CD4-positive, alpha-beta T cell treated with Interleukin-1 beta for 1 hour (primary cell): ENCODE results near the gene COL9A2.
A peak's percentile ranks its signal among the peaks of the same experiment; 100 is the strongest.

ENCODE experiments used
- DNase-seq, 2 donors: peaks; one replicate each; pipeline ENCODE4 v3.0.0-alpha.2; 2020 to 2022

Gene COL9A2

DNA sequence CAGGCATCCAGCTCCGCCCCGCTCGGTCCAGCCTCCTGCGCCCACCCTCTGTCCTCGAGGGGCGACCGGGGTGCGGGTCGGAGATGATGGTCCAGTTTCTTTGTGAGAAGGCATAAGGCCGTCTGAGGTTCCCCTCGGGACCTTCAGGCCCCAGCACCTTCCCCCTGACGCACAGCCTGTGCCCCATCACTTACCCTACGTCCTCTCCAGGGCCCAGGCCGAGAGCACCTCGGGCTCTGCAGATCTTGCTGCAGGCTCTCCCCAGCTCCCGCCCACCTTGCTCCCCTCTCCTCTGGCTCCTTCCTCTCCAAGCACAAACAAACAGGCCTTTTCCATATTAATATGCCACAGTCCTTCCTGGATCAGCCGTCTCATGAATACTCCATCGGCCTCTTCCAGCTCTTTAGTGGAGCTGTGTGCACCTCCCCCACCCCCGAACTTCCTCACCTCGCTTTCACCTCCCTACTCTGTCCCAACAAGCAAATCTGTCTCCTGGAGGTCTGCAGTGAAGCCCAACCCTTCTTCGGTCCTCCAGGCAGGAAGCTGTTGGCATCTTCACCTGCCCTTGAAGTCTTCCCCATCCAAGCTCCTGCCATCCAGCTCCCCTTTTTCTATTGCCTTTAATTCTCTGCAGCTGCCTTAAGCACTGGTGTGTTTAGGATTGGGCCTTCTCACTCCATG lies 448 bp upstream of the COL9A2 start:
- DNase-seq: no peak

DNA sequence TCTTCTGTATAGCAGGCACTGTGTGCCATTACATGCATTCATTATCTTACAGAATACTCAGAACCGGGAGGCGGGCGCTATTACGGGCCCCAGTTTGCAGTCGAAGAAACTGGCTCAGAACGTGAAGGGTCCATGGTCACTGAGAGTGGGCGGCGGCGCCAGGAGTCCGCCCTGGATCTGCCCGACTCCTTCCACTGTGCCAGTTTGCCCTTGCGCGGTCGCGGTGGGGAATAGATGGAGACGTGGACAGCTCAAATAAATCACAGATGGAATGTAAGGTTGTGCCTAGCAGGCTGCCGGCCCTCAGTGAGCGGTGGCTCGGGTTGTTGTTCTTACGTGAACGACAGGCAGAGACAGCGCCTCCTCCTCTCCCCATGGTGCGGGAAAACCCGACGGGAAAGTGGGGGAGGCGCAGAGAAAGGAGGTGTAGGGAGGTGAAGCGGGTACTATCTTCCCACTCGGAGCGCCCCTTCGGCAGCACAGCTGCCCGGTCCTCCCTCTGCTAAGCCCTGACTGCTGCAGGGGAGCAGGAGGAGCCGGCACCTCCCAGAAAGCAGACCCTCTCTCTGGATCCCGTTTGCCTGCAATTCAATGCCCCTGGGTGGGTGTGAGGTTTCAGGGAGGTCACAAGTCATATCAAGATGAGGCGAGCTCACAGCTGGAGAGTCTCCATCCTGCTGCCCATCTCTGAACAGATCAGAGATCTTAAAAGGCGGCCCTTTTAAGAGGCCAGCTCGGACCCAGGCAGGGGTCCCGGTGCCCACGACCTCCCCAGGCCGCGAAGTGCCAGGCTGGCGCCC lies 1.1 kb downstream of the COL9A2 start:
- DNase-seq: peak in 1 of 2 donors; percentile 27

DNA sequence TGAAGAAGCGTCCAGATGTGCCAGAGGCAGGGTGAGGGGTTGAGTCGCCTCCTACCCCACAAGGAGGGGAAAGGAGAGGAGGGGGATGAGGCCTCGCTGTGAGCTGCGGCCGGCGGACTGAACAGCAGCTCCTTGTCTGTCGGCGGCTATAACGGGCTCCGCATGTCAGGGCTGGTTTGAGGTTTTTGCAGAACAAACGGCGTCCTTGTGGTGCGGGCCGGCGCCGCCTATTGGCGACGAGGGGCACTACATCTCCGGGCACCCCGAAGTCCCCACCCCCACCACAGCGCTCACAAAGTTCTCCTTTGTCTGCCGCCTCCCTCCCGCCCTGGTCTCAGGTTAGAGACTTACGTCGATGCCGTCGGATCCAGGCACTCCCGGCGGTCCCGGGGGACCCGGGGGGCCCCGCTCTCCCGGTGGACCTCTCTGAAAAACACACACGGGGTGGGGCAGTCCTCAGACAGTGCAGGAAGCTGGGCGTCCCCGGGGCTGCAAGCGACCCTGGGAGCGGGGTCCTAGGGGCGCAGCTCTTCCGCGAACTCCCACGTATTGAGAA lies 1.8 kb downstream of the COL9A2 start:
- peak; percentile 88 to 90 for DNase-seq

DNA sequence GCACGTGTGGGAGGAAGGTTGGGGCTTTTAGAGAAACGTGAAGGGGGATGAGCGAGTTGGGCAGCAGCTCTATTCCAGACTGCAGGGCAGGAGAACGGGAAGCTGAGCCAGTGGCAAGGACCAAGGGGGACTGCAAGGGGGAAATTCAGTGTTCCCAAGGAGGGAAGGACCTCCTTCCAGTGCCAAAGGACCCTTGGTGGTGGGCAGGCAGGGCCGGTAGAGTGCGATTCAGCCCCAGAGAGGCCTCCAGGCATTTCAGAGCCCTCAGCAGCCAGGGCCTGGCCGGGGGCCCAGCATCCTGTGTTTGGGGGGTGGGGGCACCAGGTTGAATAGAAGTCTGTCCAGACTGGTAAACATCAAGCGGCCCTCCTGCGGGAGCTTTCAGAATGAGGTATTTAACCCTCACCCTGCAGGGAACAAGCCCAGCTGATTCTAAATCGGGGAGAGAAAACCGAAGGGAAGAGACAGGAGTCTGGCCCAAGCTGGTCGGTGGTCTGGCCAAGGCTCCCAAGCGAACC lies 2.3 kb downstream of the COL9A2 start:
- no peak for DNase-seq

DNA sequence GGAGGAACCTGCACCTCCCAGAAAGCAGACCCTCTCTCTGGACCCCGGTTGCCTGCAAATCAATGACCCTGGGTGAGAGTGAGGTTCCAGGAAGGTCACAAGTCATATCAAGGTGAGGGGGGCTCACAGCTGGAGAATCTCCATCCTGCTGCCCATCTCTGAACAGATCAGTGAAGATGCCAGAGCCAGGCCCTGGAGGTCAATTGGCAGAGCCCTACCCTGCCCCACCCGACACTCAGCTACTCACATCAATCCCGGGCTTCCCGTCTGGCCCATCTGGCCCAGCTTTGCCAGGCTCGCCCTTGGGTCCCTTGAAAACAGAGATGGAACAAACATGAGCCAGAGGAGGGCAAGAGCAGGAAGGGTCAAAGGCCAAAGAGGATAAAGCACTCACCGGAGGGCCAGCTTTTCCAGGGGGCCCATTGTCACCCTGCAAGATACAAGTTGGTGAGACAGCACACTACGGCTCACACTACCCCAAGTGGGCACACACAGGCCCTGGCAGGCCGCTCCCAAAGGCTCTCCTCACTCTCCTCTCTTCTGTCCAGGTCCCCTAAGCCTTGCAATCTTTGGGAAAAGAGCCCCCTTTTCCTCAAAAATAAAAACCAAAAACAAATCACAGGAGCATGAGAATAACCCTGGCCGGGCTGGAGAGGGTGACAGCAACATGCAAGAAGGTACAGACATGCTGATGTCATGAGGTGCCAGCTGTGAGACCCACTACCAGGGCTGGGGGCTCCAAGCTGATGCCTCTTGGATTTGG lies 2.9 kb downstream of the COL9A2 start:
- DNase-seq: no peak

DNA sequence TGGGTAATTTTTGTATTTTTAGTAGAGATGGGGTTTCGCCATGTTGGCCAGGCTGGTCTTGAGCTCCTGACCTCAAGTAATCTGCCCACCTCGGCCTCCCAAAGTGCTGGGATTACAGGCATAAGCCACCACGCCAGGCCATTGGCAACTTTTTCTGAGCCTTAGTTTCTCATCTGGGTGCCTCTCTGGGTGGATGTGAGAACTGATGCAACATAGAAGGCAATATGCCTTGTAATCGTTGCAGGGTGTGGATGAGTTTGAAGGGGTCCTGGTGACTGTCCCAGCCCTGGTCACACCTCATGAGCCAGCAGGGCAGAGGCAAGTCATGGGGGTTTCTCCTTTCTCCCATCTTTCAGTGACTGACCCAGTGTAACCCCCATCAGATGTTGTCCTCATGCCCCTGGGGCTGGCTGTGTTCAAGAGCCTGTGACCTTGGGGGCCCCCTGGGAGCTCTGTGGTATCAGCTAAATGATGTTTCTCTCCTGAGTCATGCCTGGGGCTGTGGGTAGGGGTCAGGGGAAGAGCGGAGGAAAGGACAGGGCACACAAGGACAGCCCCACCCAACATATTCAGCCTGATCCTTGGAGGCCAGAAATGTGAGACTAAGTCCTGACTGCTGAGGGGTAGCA lies 3.6 kb downstream of the COL9A2 start:
- DNase-seq: no peak

DNA sequence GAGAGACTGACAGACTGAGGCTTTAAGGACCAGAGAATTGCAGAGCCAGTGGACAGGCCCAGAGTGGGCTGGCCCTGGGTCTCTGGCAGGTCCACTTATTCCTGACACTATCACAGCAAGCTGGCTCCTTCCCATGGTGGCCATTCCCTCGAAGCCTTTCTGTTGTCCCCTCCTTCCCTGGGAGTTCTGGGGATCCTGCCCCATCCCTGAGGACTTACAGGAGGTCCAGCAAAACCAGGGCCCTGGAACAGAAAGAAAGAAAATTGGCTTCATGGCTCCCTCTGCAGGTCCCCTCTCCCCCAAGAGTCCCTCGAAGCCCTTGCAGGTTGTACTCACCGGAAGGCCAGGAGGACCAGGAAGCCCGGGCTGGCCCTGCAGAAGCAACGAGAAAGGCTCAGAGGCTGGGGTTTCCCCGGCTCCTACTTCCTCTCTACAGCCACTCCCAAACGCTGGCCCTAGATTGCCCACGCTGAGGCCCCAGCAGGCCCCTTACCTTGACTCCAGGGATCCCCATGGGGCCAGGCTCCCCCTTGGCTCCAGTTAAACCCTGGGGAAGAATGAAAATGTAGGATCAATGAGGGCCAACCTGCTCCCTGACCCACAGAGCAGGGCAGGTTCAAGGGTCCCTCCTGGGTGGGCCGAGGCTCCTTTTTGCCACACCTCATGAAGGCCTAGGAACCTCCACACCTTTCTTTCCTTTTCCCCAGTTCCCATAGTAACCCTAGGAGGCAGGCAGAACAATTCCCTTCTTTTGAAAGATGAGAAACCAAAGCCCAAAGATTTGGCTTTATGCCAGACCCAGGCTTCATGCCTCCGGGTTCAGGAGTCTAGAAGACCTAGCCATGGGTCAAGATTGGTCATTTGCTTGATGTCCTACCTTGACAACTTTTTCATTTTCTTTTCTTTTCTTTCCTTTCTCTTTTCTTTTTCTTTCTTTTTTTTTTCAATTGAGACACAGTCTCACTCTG lies 4.6 kb downstream of the COL9A2 start:
- DNase-seq: peak; percentile 36 to 70

DNA sequence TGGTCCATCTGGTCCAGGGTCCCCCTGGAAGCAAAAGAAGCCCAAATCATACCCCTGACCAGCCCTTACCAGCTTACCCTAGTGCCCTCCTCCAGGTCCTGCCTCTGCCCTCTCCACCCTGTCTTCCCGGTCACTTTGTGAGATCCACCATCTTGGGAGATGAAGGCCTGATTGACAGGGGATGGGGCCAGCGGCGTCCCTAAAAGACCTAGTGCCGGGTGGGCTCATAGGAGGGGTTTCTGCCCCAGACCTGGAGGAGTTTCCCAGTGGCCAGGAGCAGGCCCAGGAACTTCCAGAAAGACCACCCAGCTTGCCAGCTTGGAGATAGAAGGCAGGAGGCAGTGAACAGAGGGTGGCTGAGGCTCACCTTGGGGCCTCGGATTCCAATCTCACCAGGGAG lies 5.4 kb downstream of the COL9A2 start:
- no peak for DNase-seq

DNA sequence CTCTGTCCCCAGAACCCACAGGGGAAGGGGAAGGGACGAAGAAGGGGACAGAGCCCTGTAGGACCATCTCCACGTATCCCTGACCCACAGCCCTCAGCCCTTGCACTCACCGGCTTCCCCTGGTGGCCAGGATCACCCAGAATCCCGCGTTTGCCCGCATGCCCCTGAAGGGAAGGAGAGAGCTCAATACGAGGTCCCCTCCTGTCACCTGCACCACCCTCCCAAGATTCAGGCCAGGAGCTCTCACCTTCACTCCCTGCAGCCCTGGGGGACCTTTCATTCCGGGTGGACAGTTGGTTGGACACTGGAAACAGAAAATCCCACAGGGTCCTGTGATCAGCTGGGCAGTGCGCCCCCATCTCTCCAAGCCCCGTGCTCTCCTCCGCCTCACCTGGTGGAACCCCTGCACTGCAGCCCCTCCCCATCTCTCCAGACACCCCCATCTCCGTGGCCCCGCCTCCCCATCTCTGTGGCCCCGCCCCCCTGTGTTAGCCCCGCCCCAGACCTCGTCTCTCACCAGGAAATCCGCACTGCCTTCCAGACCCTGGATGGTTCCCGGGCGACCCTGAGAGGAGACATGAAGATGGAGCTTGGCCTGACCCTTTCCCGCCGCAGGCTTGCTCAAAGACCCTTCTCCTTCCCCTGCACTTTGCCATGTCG lies 6.0 kb downstream of the COL9A2 start:
- no peak for DNase-seq

DNA sequence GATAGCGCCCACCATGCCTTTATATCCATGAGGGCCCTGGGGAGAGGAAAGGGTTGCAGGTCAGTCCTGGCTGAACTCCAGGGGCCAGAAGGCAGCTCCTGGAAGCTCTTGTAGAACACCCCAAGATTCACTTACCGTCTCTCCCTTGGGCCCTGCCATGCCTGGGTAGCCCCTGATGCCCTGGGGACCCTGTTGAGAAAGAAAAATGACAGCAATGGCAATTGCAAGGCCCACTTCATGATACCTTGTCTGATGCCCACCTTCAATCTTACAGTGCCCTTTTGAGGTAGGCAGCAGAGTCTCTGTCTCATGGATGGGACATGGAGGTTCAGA lies 7.0 kb downstream of the COL9A2 start:
- DNase-seq: no peak

DNA sequence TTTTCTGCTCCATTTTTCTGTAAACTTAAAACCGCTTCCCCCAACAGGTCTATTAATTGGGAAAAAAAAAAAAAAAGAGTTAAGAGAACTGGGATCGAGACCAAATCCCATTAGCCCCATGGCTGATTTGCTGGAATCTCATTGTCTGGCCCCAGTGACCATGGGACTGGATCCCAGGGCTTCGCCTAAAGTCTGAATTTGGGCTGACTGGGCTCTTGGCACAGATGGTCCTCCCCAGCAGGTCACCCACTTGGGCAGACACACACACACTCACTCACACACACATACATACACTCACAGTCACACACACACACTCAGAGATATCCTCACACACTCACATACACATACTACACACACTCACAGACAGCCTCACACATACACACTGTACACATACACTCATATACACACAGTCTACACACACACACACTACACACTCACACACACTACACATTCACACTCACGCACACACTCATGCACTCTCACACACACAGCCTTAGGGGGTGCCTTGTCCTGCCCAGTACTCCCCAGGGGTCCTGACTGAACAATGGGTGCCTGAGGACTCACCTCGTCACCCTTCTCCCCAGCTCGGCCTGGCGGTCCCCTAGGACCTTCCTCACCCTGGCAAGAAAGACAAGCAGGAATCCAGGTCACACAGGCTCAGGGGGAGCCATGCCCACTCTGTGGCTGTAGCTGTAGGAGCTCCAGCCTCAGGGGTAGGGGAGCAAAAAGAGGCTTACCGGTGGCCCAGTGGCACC lies 7.5 kb downstream of the COL9A2 start:
- DNase-seq: no peak

DNA sequence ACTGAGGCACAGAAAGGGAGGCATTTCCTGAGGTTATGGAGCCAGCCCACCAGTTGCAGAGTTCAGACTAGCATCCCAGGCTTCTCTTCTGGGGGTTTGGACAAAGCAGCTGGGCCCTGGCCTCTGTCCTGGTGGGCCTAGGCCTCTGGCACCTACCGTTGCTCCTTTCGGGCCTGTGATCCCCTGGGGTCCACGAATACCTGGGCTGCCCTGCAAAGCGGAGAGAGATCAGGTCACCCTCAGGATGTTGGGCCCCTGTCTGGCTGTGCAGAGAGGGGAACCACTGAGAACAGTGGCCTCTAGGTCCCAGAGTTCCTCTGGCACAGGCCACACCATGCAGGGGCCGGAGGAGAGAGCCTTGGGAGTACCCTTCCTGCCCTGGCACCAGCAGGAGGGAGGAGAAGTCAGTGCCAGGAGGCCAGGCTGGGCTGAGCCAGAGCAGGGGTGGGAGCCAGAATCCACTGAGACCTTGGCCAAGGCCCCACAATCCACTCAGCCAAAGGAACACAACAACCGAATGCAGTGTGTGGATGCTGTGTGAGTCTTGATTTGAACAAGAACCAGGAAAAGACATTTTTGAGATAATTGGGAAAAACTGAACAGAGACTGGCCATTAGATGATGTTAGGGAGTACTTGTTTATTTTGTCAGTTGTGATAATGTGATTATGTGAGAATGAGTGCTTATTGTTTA lies 8.9 kb downstream of the COL9A2 start:
- DNase-seq: no peak

DNA sequence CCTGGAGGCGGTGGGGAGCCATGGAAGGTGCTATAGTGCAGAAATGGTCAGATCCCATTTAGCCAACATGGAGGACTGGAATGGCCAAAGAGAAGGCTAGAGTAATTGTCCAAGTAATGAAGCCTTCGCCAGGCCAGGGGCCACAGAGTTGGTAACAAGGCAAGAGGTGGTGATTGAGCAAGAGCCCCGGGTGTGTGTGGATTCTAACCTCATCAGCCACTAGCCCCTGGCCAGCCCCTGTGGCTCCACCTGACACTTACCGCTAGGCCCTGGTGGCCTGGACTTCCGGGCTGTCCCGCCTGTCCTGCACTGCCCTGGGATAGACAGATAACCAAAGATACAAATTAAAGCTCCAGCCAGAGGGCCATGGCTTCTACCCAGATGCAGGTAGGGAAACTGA lies 9.9 kb downstream of the COL9A2 start:
- DNase-seq: no peak

DNA sequence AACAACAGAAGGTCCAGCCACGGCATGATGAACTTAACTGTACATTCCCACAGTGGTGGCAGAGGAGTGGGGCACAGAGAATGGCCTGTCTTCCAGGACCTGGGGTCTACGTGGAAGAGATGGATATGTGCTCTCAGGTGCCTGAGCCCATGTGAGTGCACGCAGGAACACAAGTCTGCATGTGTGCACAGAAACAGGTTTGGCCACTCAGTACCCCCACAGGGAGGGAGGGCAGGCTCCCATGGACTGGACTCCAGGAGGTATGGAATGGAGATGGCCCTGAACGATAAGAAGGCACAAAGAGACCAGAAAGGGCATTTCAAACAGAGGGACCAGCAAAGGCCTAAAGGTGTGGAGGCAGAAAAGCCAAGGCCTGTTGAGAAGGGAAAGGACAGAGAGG lies 10.8 kb downstream of the COL9A2 start:
- DNase-seq: no peak

DNA sequence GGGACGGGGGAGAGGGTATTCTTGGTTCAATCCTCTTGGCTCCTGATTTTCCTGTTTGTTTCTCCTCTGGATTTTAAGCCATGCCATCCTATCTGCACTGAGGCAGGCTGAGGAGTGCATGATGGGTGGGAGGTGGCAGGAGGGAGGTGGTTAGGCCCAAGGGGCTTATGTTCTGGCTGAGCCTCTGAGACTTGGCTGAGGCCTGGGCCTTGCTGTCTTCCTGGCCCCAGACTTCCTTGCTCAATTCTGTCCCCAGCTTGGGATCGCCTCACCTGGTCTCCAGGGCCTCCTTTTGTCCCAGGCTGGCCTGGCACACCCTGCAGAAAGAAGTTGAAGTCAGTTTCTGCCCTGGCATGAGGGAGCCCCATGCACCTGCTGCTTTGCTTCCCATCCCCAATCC lies 11.2 kb downstream of the COL9A2 start:
- DNase-seq: no peak

DNA sequence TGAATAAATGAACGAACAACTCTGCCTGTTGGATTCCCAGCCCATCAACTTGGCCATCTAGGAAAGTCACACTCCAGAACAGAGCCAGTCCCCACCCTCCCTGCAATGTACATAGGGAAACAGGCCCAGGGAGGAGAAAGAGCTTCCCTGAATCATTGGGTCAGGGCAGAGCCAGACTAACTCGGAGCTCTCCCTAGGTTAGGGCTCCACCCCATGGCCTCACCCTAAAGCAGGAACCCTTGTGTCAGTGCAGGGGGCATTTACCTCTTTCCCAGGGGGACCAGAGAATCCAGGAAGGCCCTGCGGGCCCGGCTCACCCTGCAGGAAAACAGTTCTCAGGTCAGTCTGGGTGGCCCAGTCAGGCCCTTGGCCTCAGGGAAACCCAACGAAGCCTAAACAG lies 11.6 kb downstream of the COL9A2 start:
- no peak for DNase-seq

DNA sequence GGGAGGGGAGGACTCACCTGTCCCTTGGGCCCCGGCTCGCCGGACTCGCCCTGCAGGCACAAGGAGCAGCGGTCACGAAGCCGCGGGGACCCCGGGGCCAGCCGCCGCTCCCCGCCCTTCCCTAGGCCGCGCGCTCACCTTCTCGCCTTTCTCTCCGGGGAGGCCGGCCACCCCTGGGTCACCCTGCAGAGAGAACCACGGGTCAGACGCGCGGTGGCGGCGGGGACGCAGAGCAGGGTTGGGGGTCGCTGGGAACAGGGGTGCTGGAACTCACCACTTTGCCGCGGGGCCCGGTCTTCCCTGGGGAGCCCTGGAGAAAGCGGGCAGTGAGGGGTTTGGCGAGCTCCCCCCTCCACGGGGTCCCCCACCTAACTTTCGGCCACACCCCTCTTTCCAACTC lies 13.3 kb downstream of the COL9A2 start:
- DNase-seq: no peak

DNA sequence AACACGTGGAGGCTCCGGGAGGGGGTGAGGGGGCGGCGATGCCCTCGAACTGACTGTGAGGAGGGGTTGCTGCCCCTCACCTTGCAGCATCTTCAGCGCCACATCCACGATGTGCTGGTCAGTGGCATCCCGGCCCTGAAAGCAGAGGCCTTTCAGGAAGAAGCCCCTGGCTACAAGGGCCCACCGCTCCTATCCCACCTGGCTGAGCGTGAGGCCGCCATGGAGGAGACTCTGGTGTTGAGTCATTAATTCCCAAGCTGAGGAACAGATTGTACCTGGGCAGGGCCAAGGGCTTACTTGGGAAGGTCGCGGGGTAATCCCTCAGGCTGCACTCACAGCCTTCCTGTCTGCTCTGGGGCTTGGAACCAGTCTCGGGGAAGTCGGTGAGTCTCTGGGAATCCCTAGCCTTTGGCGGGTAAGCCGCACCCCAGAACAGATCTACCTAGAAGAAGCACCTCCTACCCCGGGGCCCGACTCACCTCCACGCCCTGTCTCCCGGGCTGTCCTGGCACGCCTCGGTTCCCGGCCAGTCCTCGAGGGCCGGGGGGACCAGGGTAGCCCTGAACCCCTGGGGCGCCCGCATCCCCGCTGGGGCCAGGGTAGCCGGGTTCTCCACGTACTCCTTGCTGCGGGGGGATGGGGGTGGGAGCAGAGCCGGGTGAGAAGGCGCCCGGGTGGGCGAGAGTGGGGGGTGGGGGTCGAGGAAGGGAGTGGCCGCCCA lies 13.9 kb downstream of the COL9A2 start:
- no peak for DNase-seq

DNA sequence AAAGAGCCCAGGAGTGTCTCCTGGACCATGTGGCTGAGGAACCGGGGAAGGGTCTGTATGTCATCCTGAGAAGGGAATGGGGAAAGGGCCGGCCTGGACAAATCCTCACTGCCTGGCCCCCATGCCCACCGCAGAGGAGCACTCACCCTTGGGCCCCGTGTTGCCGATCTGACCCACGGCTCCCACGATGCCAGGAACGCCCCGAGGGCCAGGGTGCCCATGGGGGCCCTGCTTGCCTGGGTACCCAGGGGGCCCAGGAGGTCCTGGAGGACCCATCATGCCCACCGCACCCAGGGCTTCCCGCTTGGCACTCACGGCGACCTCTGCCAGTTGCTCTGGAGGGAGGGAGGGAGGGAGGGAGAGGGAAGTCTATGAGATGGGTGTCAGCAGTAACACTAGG lies 14.6 kb downstream of the COL9A2 start:
- no peak for DNase-seq
